GM12891 (cell line): Measurements from ENCODE around the gene FLRT1.

Source experiments
- DNase-seq: peaks from one replicate; pipeline ENCODE4 v3.0.0; 2011; ENCODE audit warnings: low spot score; ENCODE audit not compliant: insufficient read length
- FAIRE-seq: peaks from 2 replicates; lab custom pipeline; 2011; peaks lifted over from hg19 to GRCh38; lab: Jason Lieb, UNC
- PAX5 ChIP-seq: IDR thresholded peaks from 2 replicates; pipeline ENCODE4 v1.6.1; 2011; ENCODE audit warnings: low read length, moderate library complexity, mild to moderate bottlenecking; ENCODE audit not compliant: insufficient read depth, severe bottlenecking
- POLR2A ChIP-seq: IDR thresholded peaks from 2 replicates; pipeline ENCODE4 v1.6.1; 2011; ENCODE audit warnings: low read depth, low read length, control low read depth
- POLR2AphosphoS5 ChIP-seq: IDR thresholded peaks from 2 replicates; pipeline ENCODE4 v1.6.1; 2011; ENCODE audit warnings: low read depth, low read length, control low read depth
- POU2F2 ChIP-seq: IDR thresholded peaks from 2 replicates; pipeline ENCODE4 v1.6.1; 2011; ENCODE audit warnings: low read depth, mild to moderate bottlenecking, control low read depth, low read length, moderate library complexity
- SPI1 ChIP-seq: IDR thresholded peaks from 2 replicates; pipeline ENCODE4 v1.6.1; 2011; ENCODE audit warnings: low read depth, low read length, control low read depth
- TAF1 ChIP-seq: IDR thresholded peaks from 2 replicates; pipeline ENCODE4 v1.6.1; 2011; ENCODE audit warnings: low read depth, low read length, control low read depth

Gene FLRT1

GRCh38 chr11:64053699-64054098 is 18.0 kb downstream of the FLRT1 start:
- no peak for DNase-seq
- FAIRE-seq = no peak
- no peak for TF ChIP-seq POU2F2
- no peak for TF ChIP-seq PAX5
- no peak for TF ChIP-seq POLR2AphosphoS5
- no peak for TF ChIP-seq TAF1
- no peak for TF ChIP-seq SPI1
- no peak for TF ChIP-seq POLR2A

GRCh38 chr11:64055077-64055476 is 19.3 kb downstream of the FLRT1 start:
- TF ChIP-seq SPI1 = no peak
- TF ChIP-seq PAX5 = no peak
- no peak for TF ChIP-seq POU2F2
- no peak for TF ChIP-seq POLR2AphosphoS5
- no peak for TF ChIP-seq POLR2A
- TF ChIP-seq TAF1 = no peak
- FAIRE-seq (no peak), DNase-seq (no peak)

- DNase-seq (no peak), FAIRE-seq (no peak)
- TF ChIP-seq PAX5 (no peak), POU2F2 (no peak), SPI1 (no peak), TAF1 (no peak), POLR2AphosphoS5 (no peak), POLR2A (no peak)
Measured at GRCh38 chr11:64056213-64056785, 20.6 kb downstream of the FLRT1 start.

- DNase-seq (no peak), FAIRE-seq (no peak)
- TF ChIP-seq POLR2AphosphoS5 (no peak), PAX5 (no peak), SPI1 (no peak), TAF1 (no peak), POLR2A (no peak), POU2F2 (no peak)
Measured at GRCh38 chr11:64056861-64057260, 21.1 kb downstream of the FLRT1 start.

- DNase-seq = no peak
- no peak for FAIRE-seq
- no peak for TF ChIP-seq POLR2A
- no peak for TF ChIP-seq TAF1
- TF ChIP-seq POLR2AphosphoS5 = no peak
- TF ChIP-seq SPI1 = no peak
- TF ChIP-seq PAX5 = no peak
- TF ChIP-seq POU2F2 = no peak
Measured at GRCh38 chr11:64057890-64058289, 22.2 kb downstream of the FLRT1 start.

GRCh38 chr11:64058494-64058893 is 22.8 kb downstream of the FLRT1 start:
- TF ChIP-seq POLR2AphosphoS5 (no peak), POU2F2 (no peak), TAF1 (no peak), SPI1 (no peak), PAX5 (no peak), POLR2A (no peak)
- FAIRE-seq (no peak), DNase-seq (no peak)

GRCh38 chr11:64059339-64060140 is 23.8 kb downstream of the FLRT1 start:
- FAIRE-seq (no peak), DNase-seq (no peak)
- TF ChIP-seq POU2F2 = no peak
- TF ChIP-seq TAF1 = no peak
- no peak for TF ChIP-seq SPI1
- no peak for TF ChIP-seq POLR2A
- TF ChIP-seq PAX5 = no peak

GRCh38 chr11:64060263-64060860 is 24.6 kb downstream of the FLRT1 start:
- no peak for TF ChIP-seq POLR2A
- TF ChIP-seq POU2F2 = no peak
- TF ChIP-seq TAF1 = no peak
- TF ChIP-seq PAX5 = no peak
- TF ChIP-seq POLR2AphosphoS5 = no peak
- TF ChIP-seq SPI1 = no peak
- peak; percentile 55 for FAIRE-seq
- no peak for DNase-seq

- peak; percentile 51 for FAIRE-seq
- TF ChIP-seq POLR2AphosphoS5 (no peak), TAF1 (no peak), POU2F2 (peak; percentile 100)
- DNase-seq = peak; percentile 94
Measured at GRCh38 chr11:64060861-64061444, 25.2 kb downstream of the FLRT1 start.
